IPS-NIHi11 (cell line): Measurements from ENCODE around the gene WDR41.
"Not testable (repeated sequence)": the region's sequence is repeated elsewhere in the genome, so short reads cannot be mapped to it uniquely, and the experiment has no call there.

ENCODE experiments used
- DNase-seq: peaks from one replicate; pipeline ENCODE4 v3.0.0; 2012; ENCODE audit warnings: mixed read lengths, low spot score

The WDR41 gene

GRCh38 chr5:77402796-77403195 lies 89.3 kb downstream of the WDR41 start:
- DNase-seq, result no peak

GRCh38 chr5:77400645-77401044 lies 91.5 kb downstream of the WDR41 start:
- no peak for DNase-seq

DNA sequence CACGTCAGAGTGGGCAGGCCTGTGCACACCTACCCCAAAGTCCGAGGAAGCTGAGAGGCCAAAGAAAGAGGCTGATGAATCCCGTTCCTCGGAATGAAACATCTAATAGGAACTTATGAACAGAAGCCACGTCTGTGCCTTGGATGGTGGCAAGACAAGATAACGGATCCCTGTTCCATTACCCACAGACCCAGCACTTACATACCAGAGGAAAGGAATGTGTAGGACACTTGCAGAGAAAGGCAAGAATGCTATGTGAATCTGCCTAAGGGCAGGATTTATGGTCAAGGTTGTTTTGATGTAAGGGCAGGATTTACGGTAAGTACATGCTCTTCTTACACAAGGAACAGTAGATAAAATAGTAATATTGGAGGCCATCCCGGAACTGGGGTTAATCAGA lies 93.2 kb downstream of the WDR41 start:
- DNase-seq, result no peak

DNA sequence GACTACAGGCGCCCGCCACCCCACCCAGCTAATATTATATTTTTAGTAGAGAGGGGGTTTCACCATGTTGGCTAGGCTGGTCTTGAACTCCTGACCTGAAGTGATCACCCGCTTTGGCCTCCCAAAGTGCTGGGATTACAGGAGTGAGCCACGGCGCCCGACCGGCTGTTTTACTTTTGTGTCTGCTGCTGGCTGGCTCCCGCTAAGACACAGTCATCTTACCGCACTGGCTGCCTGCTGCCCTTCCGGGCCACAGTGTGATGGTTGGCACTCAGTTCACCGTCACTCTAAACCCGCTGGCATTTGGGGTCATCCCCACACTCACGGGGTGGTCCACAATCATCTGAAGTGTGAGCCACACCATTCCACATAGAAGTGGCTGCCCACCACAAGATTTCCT lies 93.7 kb downstream of the WDR41 start:
- DNase-seq, result no peak

GRCh38 chr5:77397686-77398292 lies 94.3 kb downstream of the WDR41 start:
- DNase-seq, result no peak

DNA sequence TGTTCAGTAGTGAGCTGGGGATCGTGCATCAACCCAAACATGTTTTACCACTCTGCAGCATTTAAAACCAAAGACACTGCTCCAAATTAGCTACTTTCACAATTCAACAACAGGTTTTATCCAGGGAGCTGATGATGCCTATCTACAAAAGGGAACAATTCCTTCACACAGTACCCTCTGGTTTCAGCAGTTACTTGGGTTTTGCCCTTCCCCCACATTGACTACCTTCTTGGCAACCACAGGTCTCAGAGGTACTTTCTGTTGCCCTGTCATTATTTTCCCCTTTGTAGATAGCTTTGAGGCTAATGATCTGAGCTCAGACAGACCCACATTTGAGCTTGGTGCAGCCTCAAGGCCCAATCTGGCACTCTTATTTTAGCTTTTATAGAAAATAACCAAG lies 96.1 kb downstream of the WDR41 start:
- DNase-seq, result no peak

DNA sequence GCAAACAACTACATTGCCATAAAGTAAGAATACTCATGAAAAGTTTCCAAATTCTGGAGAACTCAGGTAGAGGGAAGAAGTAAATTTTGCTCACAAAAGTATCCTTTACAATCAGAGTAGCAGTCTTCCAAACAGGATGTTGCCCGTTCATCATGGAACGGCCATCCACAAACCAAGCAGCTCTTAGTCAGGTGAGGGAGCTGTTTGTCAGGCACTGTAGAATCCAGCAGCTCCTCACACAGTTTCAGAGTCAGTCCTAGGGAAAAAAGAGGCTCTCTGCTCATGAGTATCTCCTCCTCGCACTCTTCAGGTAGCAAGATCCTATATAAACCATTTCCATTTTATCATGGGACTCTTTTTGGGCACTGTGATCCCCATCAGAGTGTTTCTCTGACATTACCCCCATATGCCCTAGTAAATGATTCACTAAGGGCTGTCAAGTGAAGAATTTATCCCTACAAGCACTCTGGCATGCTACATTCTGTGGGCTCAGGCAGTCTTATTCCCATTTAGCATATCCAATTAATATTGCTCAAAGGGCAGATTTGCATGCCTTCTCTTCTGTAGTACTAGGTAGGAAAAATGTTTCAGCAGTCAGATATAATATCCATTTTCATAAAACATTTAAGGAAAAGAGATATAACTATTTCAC lies 97.9 kb downstream of the WDR41 start:
- DNase-seq, result no peak

GRCh38 chr5:77391240-77391765 lies 100.8 kb downstream of the WDR41 start:
- no peak for DNase-seq

DNA sequence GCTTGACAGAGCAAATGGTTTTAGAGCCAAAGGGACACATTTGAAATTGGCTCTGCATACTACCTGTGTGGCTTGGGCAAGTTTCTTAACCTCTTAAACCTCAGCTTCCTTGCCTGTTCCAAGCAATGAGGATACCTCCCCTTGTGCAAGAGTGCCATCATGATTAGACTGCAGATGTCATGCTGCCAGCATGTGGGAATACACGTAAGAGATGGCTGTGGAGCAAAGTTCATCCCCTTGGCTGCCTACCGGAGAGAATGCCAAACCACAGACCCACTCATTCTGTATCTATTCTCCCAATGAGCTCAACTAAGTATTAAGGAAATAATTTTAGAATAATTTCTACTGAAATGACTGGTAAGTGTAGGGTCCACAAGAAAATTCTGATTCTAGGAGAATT lies 101.3 kb downstream of the WDR41 start:
- no peak for DNase-seq

DNA sequence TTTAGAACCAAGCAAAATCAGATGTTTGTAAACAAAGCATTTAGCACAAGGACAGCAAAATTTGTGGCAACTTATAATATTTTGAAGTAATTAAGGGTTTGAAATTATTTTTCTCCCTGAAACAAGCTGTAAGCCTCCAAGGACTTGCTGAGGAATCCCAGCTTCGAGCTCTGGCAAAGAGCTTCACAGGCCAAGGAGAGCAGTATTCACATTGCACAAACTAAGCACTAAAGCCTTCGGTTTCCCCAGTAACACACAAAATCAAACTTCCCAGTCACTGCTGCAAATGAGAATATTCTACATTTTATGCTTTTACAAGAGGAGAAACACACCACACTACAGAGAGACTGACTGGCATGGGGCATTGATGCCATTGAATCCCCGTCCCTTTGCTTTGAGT lies 101.9 kb downstream of the WDR41 start:
- DNase-seq, result no peak

- DNase-seq, result no peak
Measured at GRCh38 chr5:77389746-77390145, 102.4 kb downstream of the WDR41 start.

- DNase-seq, result not testable (repeated sequence)
Measured at GRCh38 chr5:77386340-77386739, 105.8 kb downstream of the WDR41 start.

DNA sequence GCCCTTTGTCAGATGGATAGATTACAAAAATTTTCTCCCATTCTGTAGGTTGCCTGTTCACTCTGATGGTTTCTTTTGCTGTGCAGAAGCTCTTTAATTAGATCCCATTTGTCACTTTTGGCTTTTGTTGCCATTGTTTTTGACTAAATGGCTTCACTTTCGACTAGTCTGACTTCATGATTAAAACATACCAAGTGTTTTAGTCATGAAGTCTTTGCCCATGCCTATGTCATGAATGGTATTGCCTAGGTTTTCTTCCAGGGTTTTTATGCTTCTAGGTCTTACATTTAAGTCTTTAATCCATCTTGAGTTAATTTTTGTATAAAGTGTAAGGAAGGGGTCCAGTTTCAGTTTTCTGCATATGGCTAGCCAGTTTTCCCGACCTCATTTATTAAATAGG lies 108.8 kb downstream of the WDR41 start:
- DNase-seq, result not testable (repeated sequence)
